CD4-positive, alpha-beta T cell (primary cell): ENCODE results near the gene TDG. TPM values are rescaled to one million over a fixed set of nuclear protein-coding genes. Genes with fewer than 3 reads are reported as not detected.

ENCODE experiments used
- ATAC-seq: fragments of 200-7000 bp; cut with Tn5 transposase; one replicate; pipeline ENCODE4 v1.10.0; 2022; ENCODE audit warnings: mild to moderate bottlenecking; ENCODE audit not compliant: poor library complexity
- CTCF ChIA-PET: fragments of 350-600 bp; sonication (Branson Sonifier 250); formaldehyde crosslinking; loops from one replicate; lab custom pipeline; 2021; ENCODE audit warnings: antibody characterized with exemption, inconsistent platforms; lab: Charles Lee
- POLR2A ChIA-PET: fragments of 350-600 bp; sonication (Branson Sonifier 250); formaldehyde crosslinking; loops from one replicate; lab custom pipeline; 2021; ENCODE audit warnings: antibody characterized with exemption, inconsistent platforms; lab: Charles Lee
- DNase-seq, 14 experiments: peaks; one replicate each; pipeline ENCODE4 v3.0.0-alpha.2; 2013 to 2020; ENCODE audit warnings: mixed read lengths in 2 of 14
- H3K27ac ChIP-seq, 2 donors: one replicate each; pipeline versions ENCODE4 v1.5.1 to v1.7.0; 2013; ENCODE audit warnings: low read length in 2 of 2, low read depth in 1 of 2, mild to moderate bottlenecking in 1 of 2
- H3K27me3 ChIP-seq, 2 experiments: 1 replicate in 1 of 2; 2 replicates in 1 of 2; pipeline versions ENCODE4 v1.6.1 to v1.7.0; 2013; ENCODE audit warnings: low read length in 2 of 2, control low read depth in 1 of 2, mild to moderate bottlenecking in 1 of 2, moderate library complexity in 1 of 2; ENCODE audit not compliant: insufficient read depth in 2 of 2, control insufficient read depth in 1 of 2
- H3K36me3 ChIP-seq: one replicate; pipeline ENCODE4 v1.6.1; 2013; ENCODE audit warnings: low read length, control low read depth; ENCODE audit not compliant: insufficient read depth
- H3K4me1 ChIP-seq: one replicate; pipeline ENCODE4 v1.6.1; 2013; ENCODE audit warnings: low read length, control low read depth; ENCODE audit not compliant: insufficient read depth
- H3K4me3 ChIP-seq: one replicate; pipeline ENCODE4 v1.5.1; 2013; ENCODE audit warnings: mild to moderate bottlenecking, low read length, moderate library complexity
- H3K9me3 ChIP-seq, 2 experiments: 1 replicate in 1 of 2; 2 replicates in 1 of 2; pipeline versions ENCODE4 v1.6.1 to v1.7.0; 2013; ENCODE audit warnings: low read length in 2 of 2, mild to moderate bottlenecking in 2 of 2, control low read depth in 1 of 2, moderate library complexity in 1 of 2; ENCODE audit not compliant: control insufficient read depth in 1 of 2, insufficient read depth in 1 of 2
- H3K27ac Mint-ChIP-seq: one replicate; pipeline ENCODE4 v1.8.0; 2020; ENCODE audit warnings: mixed read lengths
- H3K27me3 Mint-ChIP-seq: one replicate; pipeline ENCODE4 v1.8.0; 2021; ENCODE audit warnings: mixed read lengths
- H3K36me3 Mint-ChIP-seq: one replicate; pipeline ENCODE4 v1.8.0; 2021; ENCODE audit warnings: low read depth, mixed read lengths
- H3K4me1 Mint-ChIP-seq: one replicate; pipeline ENCODE4 v1.8.0; 2021; ENCODE audit warnings: low read depth, mixed read lengths
- H3K4me3 Mint-ChIP-seq: one replicate; pipeline ENCODE4 v1.8.0; 2020; ENCODE audit warnings: mild to moderate bottlenecking, mixed read lengths
- H3K9me3 Mint-ChIP-seq: one replicate; pipeline ENCODE4 v1.8.0; 2020; ENCODE audit warnings: mixed read lengths
- CTCF ChIP-seq: fragments of 200-600 bp; IDR thresholded peaks from one replicate; pipeline ENCODE4 v1.8.0; 2022; ENCODE audit warnings: antibody characterized with exemption, mild to moderate bottlenecking
- intact Hi-C, 2 experiments: fragments of 100-400 bp; cut with DNase I in 1 of 2; cut with micrococcal nuclease in 1 of 2; formaldehyde crosslinking; loops; one replicate each; pipeline versions ENCODE4 v1.15.1 to v1.9.0; 2023 to 2025; cut with DNase I, micrococcal nuclease
- total RNA-seq, 174 experiments: library from RNA in 2 of 174; stranded (reverse) in 2 of 174; gene quantifications; one replicate each; pipeline ENCODE4 v1.2.3 and lab custom pipeline; 2021 to 2026

Gene TDG
- total RNA-seq, 2 experiments from 2014 or later, result 27.5 to 29.6 TPM

GRCh38 chr12:103924761-103925641 is 40.7 kb upstream of the TDG start:
- H3K36me3 ChIP-seq, result no peaks in the 10 kb centered on the region
- H3K27me3 Mint-ChIP-seq, result peaks cover 1% of the 10 kb centered on the region
- ATAC-seq (no peak), DNase-seq (peak in 6 of 14 experiments; percentile 6 to 56 (median 32))
- H3K9me3 Mint-ChIP-seq, result no peaks in the 10 kb centered on the region
- peak overlapping the region; percentile 42 for H3K4me3 Mint-ChIP-seq
- no peak for TF ChIP-seq CTCF
- no peak overlapping the region for H3K27ac ChIP-seq
- no peak overlapping the region for H3K4me3 ChIP-seq
- intact Hi-C loops, result loop anchor here in 1 of 2 experiments (2.0 to 5.0 kb wide), 2 partner anchors 20 to 212 kb away; partner anchors contain the start of gene NFYB
- peak overlapping the region; percentile 52 for H3K27ac Mint-ChIP-seq
- POLR2A ChIA-PET, result interaction anchor here (1.1 to 1.4 kb wide), 3 partner anchors 23 to 41 kb away, joined by 4 to 5 read pairs (median 4); no protein-coding TSS in a partner anchor
- peaks cover 11% of the 10 kb centered on the region for H3K36me3 Mint-ChIP-seq
- CTCF ChIA-PET, result interaction anchor here (0.9 to 1.3 kb wide), 2 partner anchors 24 to 41 kb away, joined by 3 read pairs; no protein-coding TSS in a partner anchor
- H3K4me1 Mint-ChIP-seq, result peaks cover 45% of the 10 kb centered on the region
- no peaks in the 10 kb centered on the region for H3K27me3 ChIP-seq
- no peaks in the 10 kb centered on the region for H3K9me3 ChIP-seq
- H3K4me1 ChIP-seq, result peaks cover 31% of the 10 kb centered on the region

GRCh38 chr12:103928682-103929045 is 37.0 kb upstream of the TDG start:
- TF ChIP-seq CTCF, result no peak
- Histone ChIP-seq H3K4me3 (peak overlapping the region; percentile 92), H3K9me3 (no peaks in the 10 kb centered on the region), H3K27ac (peak overlapping the region; percentile 95 to 98), H3K27me3 (no peaks in the 10 kb centered on the region), H3K36me3 (peaks cover 16% of the 10 kb centered on the region), H3K4me1 (peaks cover 44% of the 10 kb centered on the region)
- intact Hi-C loops, result loop anchor here (1.0 to 5.0 kb wide), 3 partner anchors 26 to 209 kb away; partner anchors contain the start of gene NFYB (in 1 of the 2)
- DNase-seq (peak in 13 of 14 experiments; percentile 23 to 82 (median 41)), ATAC-seq (peak; percentile 0)
- peak overlapping the region; percentile 95 for H3K4me3 Mint-ChIP-seq
- CTCF ChIA-PET, result interaction anchor here (1.7 kb wide), 1 partner anchor 45 kb away, joined by 7 read pairs; no protein-coding TSS in a partner anchor
- H3K4me1 Mint-ChIP-seq, result peaks cover 74% of the 10 kb centered on the region
- peak overlapping the region; percentile 97 for H3K27ac Mint-ChIP-seq
- no peaks in the 10 kb centered on the region for H3K9me3 Mint-ChIP-seq
- H3K27me3 Mint-ChIP-seq, result peaks cover 4% of the 10 kb centered on the region
- POLR2A ChIA-PET, result interaction anchor here (0.6 to 5.1 kb wide), 24 partner anchors 9 to 1402 kb away, joined by 3 to 213 read pairs (median 10); partner anchors contain the start of genes APPL2, C12orf75, HCFC2 and NFYB
- peaks cover 46% of the 10 kb centered on the region for H3K36me3 Mint-ChIP-seq

- peak overlapping the region; percentile 92 for H3K4me3 ChIP-seq
- intact Hi-C loops, result loop anchor here (1.0 to 5.0 kb wide), 2 partner anchors 28 to 208 kb away; partner anchors contain the start of gene NFYB (in 1 of the 2)
- peak; percentile 71 to 95 (median 78) for DNase-seq
- no peaks in the 10 kb centered on the region for H3K9me3 ChIP-seq
- H3K27me3 Mint-ChIP-seq, result peaks cover 4% of the 10 kb centered on the region
- peak overlapping the region; percentile 95 to 98 for H3K27ac ChIP-seq
- no peaks in the 10 kb centered on the region for H3K9me3 Mint-ChIP-seq
- peak overlapping the region; percentile 97 for H3K27ac Mint-ChIP-seq
- TF ChIP-seq CTCF, result no peak
- H3K4me1 Mint-ChIP-seq, result peaks cover 73% of the 10 kb centered on the region
- H3K4me1 ChIP-seq, result peaks cover 46% of the 10 kb centered on the region
- ChIA-PET CTCF (interaction anchor here (1.4 to 1.7 kb wide), 3 partner anchors 36 to 180 kb away, joined by 4 to 7 read pairs (median 6); partner anchors contain the start of gene TDG), POLR2A (interaction anchor here (0.6 to 5.1 kb wide), 47 partner anchors 8 to 1402 kb away, joined by 3 to 213 read pairs (median 5); partner anchors contain the start of genes APPL2, C12orf75, EID3 and HCFC2)
- peak; percentile 50 for ATAC-seq
- H3K36me3 ChIP-seq, result peaks cover 22% of the 10 kb centered on the region
- no peaks in the 10 kb centered on the region for H3K27me3 ChIP-seq
- H3K4me3 Mint-ChIP-seq, result peak overlapping the region; percentile 95
- H3K36me3 Mint-ChIP-seq, result peaks cover 52% of the 10 kb centered on the region
Observed at GRCh38 chr12:103929046-103929783, 36.5 kb upstream of the TDG start.
